ENCODE data around the gene SLC16A12. TPM values are rescaled to one million over a fixed set of nuclear protein-coding genes. Genes with fewer than 3 reads are reported as not detected.
A peak's percentile ranks its signal among the peaks of the same experiment; 100 is the strongest.

The SLC16A12 gene
- total and polyA plus RNA-seq, 4 experiments from 2014 or later = not detected

DNA sequence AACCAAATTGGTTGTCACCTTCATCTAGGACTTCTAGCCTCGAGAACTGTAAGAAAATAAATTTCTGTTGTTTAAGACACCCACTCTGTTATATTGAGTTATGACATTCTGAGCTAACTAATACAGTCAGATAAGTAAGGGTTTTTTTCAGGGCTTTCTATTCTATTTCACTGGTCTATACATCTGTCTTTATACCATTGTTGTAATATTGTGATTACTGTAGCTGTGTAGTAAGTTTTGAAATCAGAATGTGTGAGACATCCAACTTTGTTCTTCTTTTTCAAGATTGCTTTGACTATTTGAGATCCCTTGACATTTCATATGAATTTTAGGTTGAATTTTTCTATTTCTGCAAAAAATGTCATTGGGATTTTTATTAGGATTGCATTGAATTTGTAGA is 135.4 kb downstream of the SLC16A12 start:
- Histone ChIP-seq H3K36me3 (ENCODE audit: insufficient read depth, low read length) (no peaks in the 10 kb centered on the region), H3K27ac (ENCODE audit: low read depth, low read length) (no peak overlapping the region), H3K4me1 (ENCODE audit: insufficient read depth, low read length) (peaks cover 12% of the 10 kb centered on the region), H3K9me3 (ENCODE audit: control insufficient read depth in 1 of 2, low read length in 2 of 2) (no peaks in the 10 kb centered on the region), H3K4me3 (ENCODE audit: low read length in 2 of 2) (no peak overlapping the region), H3K27me3 (ENCODE audit: insufficient read depth, low read length) (no peaks in the 10 kb centered on the region)
- intact Hi-C loops (cut with micrococcal nuclease) = no loop called here
- CTCF ChIA-PET (ENCODE audit: partially characterized antibody) = interaction anchor here (0.6 to 1.2 kb wide), 3 partner anchors 11 to 30 kb away, joined by 3 to 4 read pairs (median 3); no protein-coding TSS in a partner anchor
- Mint-ChIP-seq H3K4me3 (no peak overlapping the region), H3K27me3 (no peaks in the 10 kb centered on the region), H3K9me3 (no peaks in the 10 kb centered on the region), H3K27ac (no peak overlapping the region), H3K36me3 (peaks cover 20 to 31% of the 10 kb centered on the region in 2 donors), H3K4me1 (peaks cover 3 to 33% (median 19%) of the 10 kb centered on the region in 4 donors)
- DNase-seq = no peak
- POLR2A ChIA-PET (ENCODE audit: partially characterized antibody) = interaction anchor here (0.8 to 2.6 kb wide), 2 partner anchors 10 to 15 kb away, joined by 4 to 12 read pairs; partner anchors contain the start of gene IFIT5

DNA sequence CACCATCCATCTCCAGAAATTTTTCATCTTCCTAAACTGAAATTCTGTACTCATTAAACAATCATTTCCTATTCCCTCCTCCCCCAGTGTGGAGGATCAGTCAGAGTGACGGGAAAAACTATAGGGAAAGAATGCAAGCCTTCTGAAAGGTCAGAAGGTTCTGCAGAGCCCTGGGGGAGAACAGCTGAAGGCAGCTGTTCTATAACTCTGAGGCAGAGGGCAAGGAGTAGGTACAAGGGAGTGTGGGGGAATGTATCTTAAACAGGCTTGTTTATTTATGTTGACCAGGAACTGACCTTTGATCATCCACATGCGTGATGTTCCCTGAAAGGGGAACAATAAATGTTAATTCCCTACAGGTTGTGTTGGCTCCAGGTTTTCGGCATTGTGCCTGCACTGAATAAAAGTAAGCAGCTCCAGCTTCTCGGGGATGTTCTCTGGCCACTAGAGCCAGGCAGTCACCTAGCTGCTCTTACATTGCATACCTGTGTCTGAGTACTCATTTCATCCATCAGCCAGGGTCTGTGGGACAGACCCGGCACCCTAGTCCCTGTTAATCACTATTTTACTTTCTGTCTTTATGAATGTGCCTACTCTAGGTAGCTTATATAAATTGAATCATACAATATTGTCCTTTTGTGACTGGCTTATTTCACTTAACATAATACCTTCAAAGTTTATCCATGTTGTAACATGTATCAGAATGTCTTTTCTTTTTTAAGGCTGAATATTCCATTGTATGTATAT is 137.2 kb downstream of the SLC16A12 start:
- CTCF ChIA-PET (ENCODE audit: partially characterized antibody) = no interaction called here
- H3K9me3 ChIP-seq (ENCODE audit: control insufficient read depth in 1 of 2, low read length in 2 of 2) = no peaks in the 10 kb centered on the region
- Mint-ChIP-seq H3K27ac (no peak overlapping the region), H3K36me3 (peaks cover 11 to 21% of the 10 kb centered on the region in 2 donors), H3K9me3 (no peaks in the 10 kb centered on the region), H3K4me3 (no peak overlapping the region), H3K27me3 (no peaks in the 10 kb centered on the region), H3K4me1 (peaks cover 8 to 37% (median 29%) of the 10 kb centered on the region in 4 donors)
- H3K4me3 ChIP-seq (ENCODE audit: low read length in 2 of 2) = no peak overlapping the region
- no peak for DNase-seq
- intact Hi-C loops (cut with micrococcal nuclease) = no loop called here
- no peak overlapping the region for H3K27ac ChIP-seq (ENCODE audit: low read depth, low read length)
- H3K27me3 ChIP-seq (ENCODE audit: insufficient read depth, low read length) = no peaks in the 10 kb centered on the region
- H3K4me1 ChIP-seq (ENCODE audit: insufficient read depth, low read length) = peaks cover 26% of the 10 kb centered on the region
- H3K36me3 ChIP-seq (ENCODE audit: insufficient read depth, low read length) = no peaks in the 10 kb centered on the region
- POLR2A ChIA-PET (ENCODE audit: partially characterized antibody) = no interaction called here

- POLR2A ChIA-PET (ENCODE audit: partially characterized antibody) = no interaction called here
- H3K27ac ChIP-seq (ENCODE audit: low read depth, low read length) = no peak overlapping the region
- Mint-ChIP-seq H3K27ac (peak overlapping the region in 4 of 7 donors; percentile 31 to 74 (median 46)), H3K4me3 (peak overlapping the region in 4 of 8 donors; percentile 22 to 52 (median 44)), H3K9me3 (no peaks in the 10 kb centered on the region), H3K4me1 (peaks cover 14 to 48% (median 37%) of the 10 kb centered on the region in 4 donors), H3K36me3 (peaks cover 4 to 9% of the 10 kb centered on the region in 2 donors), H3K27me3 (no peaks in the 10 kb centered on the region)
- intact Hi-C loops (cut with micrococcal nuclease) = no loop called here
- H3K36me3 ChIP-seq (ENCODE audit: insufficient read depth, low read length) = no peaks in the 10 kb centered on the region
- no peaks in the 10 kb centered on the region for H3K27me3 ChIP-seq (ENCODE audit: insufficient read depth, low read length)
- peaks cover 37% of the 10 kb centered on the region for H3K4me1 ChIP-seq (ENCODE audit: insufficient read depth, low read length)
- no peak overlapping the region for H3K4me3 ChIP-seq (ENCODE audit: low read length in 2 of 2)
- no peaks in the 10 kb centered on the region for H3K9me3 ChIP-seq (ENCODE audit: control insufficient read depth in 1 of 2, low read length in 2 of 2)
- CTCF ChIA-PET (ENCODE audit: partially characterized antibody) = no interaction called here
- DNase-seq = no peak
Observed at GRCh38 chr10:89395141-89395540, 140.3 kb downstream of the SLC16A12 start.

DNA sequence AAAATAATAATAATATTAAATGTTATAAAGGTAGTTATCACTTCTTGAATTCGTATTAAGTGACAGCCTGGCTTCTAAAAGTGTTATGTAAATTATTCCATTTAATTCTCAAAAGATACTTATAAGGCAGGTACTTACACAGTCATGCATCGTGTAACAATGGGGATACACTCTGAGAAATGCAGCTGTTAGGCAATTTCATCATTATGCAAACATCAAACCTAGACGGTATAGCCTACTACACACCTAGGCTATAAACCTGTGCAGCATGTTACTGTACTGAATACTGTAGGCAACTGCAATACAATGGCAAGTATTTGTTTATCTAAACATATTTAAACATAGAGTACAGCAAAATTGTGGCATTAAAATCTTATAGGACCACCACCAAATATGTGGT is 141.5 kb downstream of the SLC16A12 start:
- DNase-seq = no peak
- Histone ChIP-seq H3K4me1 (ENCODE audit: insufficient read depth, low read length) (peaks cover 37% of the 10 kb centered on the region), H3K36me3 (ENCODE audit: insufficient read depth, low read length) (no peaks in the 10 kb centered on the region), H3K9me3 (ENCODE audit: control insufficient read depth in 1 of 2, low read length in 2 of 2) (no peaks in the 10 kb centered on the region), H3K4me3 (ENCODE audit: low read length in 2 of 2) (no peak overlapping the region), H3K27ac (ENCODE audit: low read depth, low read length) (no peak overlapping the region), H3K27me3 (ENCODE audit: insufficient read depth, low read length) (no peaks in the 10 kb centered on the region)
- peak overlapping the region in 1 of 7 donors; percentile 81 for H3K27ac Mint-ChIP-seq
- intact Hi-C loops (cut with micrococcal nuclease) = no loop called here
- H3K36me3 Mint-ChIP-seq = peaks cover 0 to 1% of the 10 kb centered on the region in 2 donors
- ChIA-PET CTCF (ENCODE audit: partially characterized antibody) (interaction anchor here (2.5 to 3.3 kb wide), 2 partner anchors 19 to 24 kb away, joined by 6 to 27 read pairs; partner anchors contain the start of gene IFIT5), POLR2A (ENCODE audit: partially characterized antibody) (interaction anchor here (2.7 to 3.6 kb wide), 2 partner anchors 20 to 92 kb away, joined by 23 to 59 read pairs; partner anchors contain the start of genes IFIT2 and IFIT5)
- peaks cover 13 to 43% (median 33%) of the 10 kb centered on the region in 4 donors for H3K4me1 Mint-ChIP-seq
- H3K9me3 Mint-ChIP-seq = no peaks in the 10 kb centered on the region
- peak overlapping the region in 7 of 8 donors; percentile 11 to 94 (median 51) for H3K4me3 Mint-ChIP-seq
- no peaks in the 10 kb centered on the region for H3K27me3 Mint-ChIP-seq

DNA sequence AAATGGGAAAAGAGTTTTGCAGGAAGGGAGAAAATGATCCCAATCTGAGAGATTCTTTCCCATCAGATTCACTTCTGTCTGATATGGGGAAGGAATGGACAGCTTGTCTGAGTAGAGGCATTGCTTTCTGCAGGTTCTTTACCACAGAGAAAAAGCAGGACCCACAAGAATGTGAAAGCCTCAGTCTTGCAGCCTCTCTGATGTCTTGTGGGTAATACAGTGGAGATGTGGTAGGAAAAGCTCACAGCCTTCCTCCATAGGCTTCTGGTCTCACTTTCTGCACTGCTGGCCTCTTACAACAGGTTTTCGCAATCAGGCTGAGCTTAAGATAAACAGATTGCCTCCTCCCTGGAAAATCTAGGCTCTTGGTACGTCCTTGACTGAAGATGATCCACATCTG is 142.4 kb downstream of the SLC16A12 start:
- ChIA-PET POLR2A (ENCODE audit: partially characterized antibody) (interaction anchor here (1.1 to 3.6 kb wide), 7 partner anchors 10 to 513 kb away, joined by 3 to 59 read pairs (median 11); partner anchors contain the start of genes IFIT2, IFIT3, IFIT5 and KIF20B), CTCF (ENCODE audit: partially characterized antibody) (interaction anchor here (0.9 to 3.3 kb wide), 10 partner anchors 10 to 179 kb away, joined by 3 to 27 read pairs (median 3); partner anchors contain the start of genes IFIT2, IFIT5 and LIPA)
- no peaks in the 10 kb centered on the region for H3K27me3 ChIP-seq (ENCODE audit: insufficient read depth, low read length)
- Mint-ChIP-seq H3K4me1 (peaks cover 13 to 38% (median 31%) of the 10 kb centered on the region in 4 donors), H3K27ac (peak overlapping the region; percentile 76 to 98 (median 95)), H3K4me3 (peak overlapping the region; percentile 85 to 97 (median 94)), H3K36me3 (peaks cover 0 to 1% of the 10 kb centered on the region in 2 donors), H3K27me3 (no peaks in the 10 kb centered on the region), H3K9me3 (no peaks in the 10 kb centered on the region)
- no peaks in the 10 kb centered on the region for H3K36me3 ChIP-seq (ENCODE audit: insufficient read depth, low read length)
- H3K4me3 ChIP-seq (ENCODE audit: low read length in 2 of 2) = peak overlapping the region; percentile 69 to 82
- H3K27ac ChIP-seq (ENCODE audit: low read depth, low read length) = peak overlapping the region; percentile 68
- peaks cover 31% of the 10 kb centered on the region for H3K4me1 ChIP-seq (ENCODE audit: insufficient read depth, low read length)
- intact Hi-C loops (cut with micrococcal nuclease) = loop anchor here (1.0 kb wide), 3 partner anchors 21 to 142 kb away; partner anchors contain the start of genes IFIT2, IFIT5 and LIPA
- DNase-seq = no peak
- no peaks in the 10 kb centered on the region for H3K9me3 ChIP-seq (ENCODE audit: control insufficient read depth in 1 of 2, low read length in 2 of 2)

GRCh38 chr10:89391907-89392756 is 143.3 kb downstream of the SLC16A12 start, which contains the start of gene IFIT1:
Gene IFIT1, plus strand, starts transcription at chr10:89392623. Its CDS starts 90 bp downstream, at chr10:89392713.
- H3K4me1 Mint-ChIP-seq = peaks cover 13 to 35% (median 31%) of the 10 kb centered on the region in 4 donors
- intact Hi-C loops (cut with micrococcal nuclease) = loop anchor here (1.0 kb wide), 3 partner anchors 22 to 141 kb away; partner anchors contain the start of genes IFIT2, IFIT5 and LIPA
- H3K4me3 Mint-ChIP-seq = peak within 1 kb of the TSS; percentile 85 to 97 (median 94)
- peaks cover 0 to 2% (median 0%) of the 10 kb centered on the region in 8 donors for H3K9me3 Mint-ChIP-seq
- Histone ChIP-seq H3K27ac (ENCODE audit: low read depth, low read length) (peak within 1 kb of the TSS; percentile 68), H3K9me3 (ENCODE audit: control insufficient read depth in 1 of 2, low read length in 2 of 2) (no peaks in the 10 kb centered on the region), H3K36me3 (ENCODE audit: insufficient read depth, low read length) (no peaks in the 10 kb centered on the region), H3K27me3 (ENCODE audit: insufficient read depth, low read length) (no peaks in the 10 kb centered on the region), H3K4me3 (ENCODE audit: low read length in 2 of 2) (peak within 1 kb of the TSS; percentile 69 to 82), H3K4me1 (ENCODE audit: insufficient read depth, low read length) (peaks cover 31% of the 10 kb centered on the region)
- ChIA-PET POLR2A (ENCODE audit: partially characterized antibody) (interaction anchor here (0.5 to 3.6 kb wide), 12 partner anchors 11 to 512 kb away, joined by 3 to 59 read pairs (median 6); partner anchors contain the start of genes IFIT2, IFIT3, IFIT5 and KIF20B), CTCF (ENCODE audit: partially characterized antibody) (interaction anchor here (0.6 to 3.3 kb wide), 15 partner anchors 11 to 178 kb away, joined by 3 to 27 read pairs (median 3); partner anchors contain the start of genes IFIT2, IFIT5 and LIPA)
- peak; percentile 57 to 81 (median 79) for DNase-seq
- peaks cover 0 to 1% of the 10 kb centered on the region in 2 donors for H3K36me3 Mint-ChIP-seq
- no peaks in the 10 kb centered on the region for H3K27me3 Mint-ChIP-seq
- H3K27ac Mint-ChIP-seq = peak within 1 kb of the TSS; percentile 76 to 98 (median 95)

Data from CD4-positive, alpha-beta memory T cell (primary cell).